HEK293T (cell line): ENCODE data around the gene HEMK1.

Experiments
- CTCF ChIA-PET: fragments of 350-600 bp; formaldehyde crosslinking; extraction: SDS; loops from one replicate; lab custom pipeline; 2021; ENCODE audit warnings: antibody characterized with exemption, inconsistent platforms; lab: Yijun Ruan, JAX
- POLR2A ChIA-PET: fragments of 350-600 bp; formaldehyde crosslinking; extraction: SDS; loops from one replicate; lab custom pipeline; 2020; ENCODE audit warnings: antibody characterized with exemption, inconsistent platforms; lab: Yijun Ruan, JAX
- DNase-seq: peaks from one replicate; pipeline ENCODE4 v3.0.0; 2012; ENCODE audit warnings: mixed read lengths; ENCODE audit errors: extremely low spot score
- ARNT ChIP-seq: fragments of 450-650 bp; IDR thresholded peaks from 2 replicates; pipeline ENCODE4 v1.6.1; 2017; ENCODE audit warnings: mild to moderate bottlenecking
- BHLHE40 ChIP-seq: fragments of 450-650 bp; IDR thresholded peaks from 2 replicates; pipeline ENCODE4 v1.6.1; 2016; ENCODE audit warnings: mild to moderate bottlenecking, moderate library complexity, borderline replicate concordance
- CTBP1 ChIP-seq: fragments of 450-650 bp; IDR thresholded peaks from 2 replicates; pipeline ENCODE4 v1.6.1; 2016; ENCODE audit warnings: borderline replicate concordance
- ELF4 ChIP-seq: fragments of 450-650 bp; IDR thresholded peaks from 2 replicates; pipeline ENCODE4 v1.6.1; 2017; ENCODE audit warnings: antibody characterized with exemption
- FOXA1 ChIP-seq: fragments of 450-650 bp; IDR thresholded peaks from 2 replicates; pipeline ENCODE4 v1.6.1; 2016; ENCODE audit warnings: mild to moderate bottlenecking
- FOXK2 ChIP-seq: fragments of 450-650 bp; IDR thresholded peaks from 2 replicates; pipeline ENCODE4 v1.6.1; 2016; ENCODE audit warnings: mild to moderate bottlenecking
- FOXM1 ChIP-seq: fragments of 450-650 bp; IDR thresholded peaks from 2 replicates; pipeline ENCODE4 v1.6.1; 2017; ENCODE audit warnings: mild to moderate bottlenecking, borderline replicate concordance
- HDGF ChIP-seq: fragments of 450-650 bp; IDR thresholded peaks from 2 replicates; pipeline ENCODE4 v1.6.1; 2017; ENCODE audit warnings: antibody characterized with exemption, borderline replicate concordance
- L3MBTL2 ChIP-seq: fragments of 450-650 bp; conservative IDR thresholded peaks from 2 replicates; pipeline ENCODE4 v1.6.1; 2016; ENCODE audit warnings: mild to moderate bottlenecking
- LEF1 ChIP-seq: fragments of 450-650 bp; IDR thresholded peaks from 2 replicates; pipeline ENCODE4 v1.6.1; 2017; ENCODE audit warnings: mild to moderate bottlenecking, borderline replicate concordance
- NFRKB ChIP-seq: fragments of 450-650 bp; IDR thresholded peaks from 2 replicates; pipeline ENCODE4 v1.6.1; 2016; ENCODE audit warnings: mild to moderate bottlenecking, moderate library complexity
- SP1 ChIP-seq: fragments of 450-650 bp; IDR thresholded peaks from 2 replicates; pipeline ENCODE4 v1.6.1; 2017
- SUZ12 ChIP-seq: fragments of 450-650 bp; IDR thresholded peaks from 2 replicates; pipeline ENCODE4 v1.6.1; 2016; ENCODE audit warnings: mild to moderate bottlenecking
- TARDBP ChIP-seq: fragments of 450-650 bp; IDR thresholded peaks from 2 replicates; pipeline ENCODE4 v1.6.1; 2016
- ZNF384 ChIP-seq: fragments of 450-650 bp; IDR thresholded peaks from 2 replicates; pipeline ENCODE4 v1.6.1; 2016
- TF ChIP-seq, protein P1 (sequence below): fragments of 450-650 bp; IDR thresholded peaks from 2 replicates; pipeline ENCODE4 v1.6.1; 2016

HEMK1 gene

DNA sequence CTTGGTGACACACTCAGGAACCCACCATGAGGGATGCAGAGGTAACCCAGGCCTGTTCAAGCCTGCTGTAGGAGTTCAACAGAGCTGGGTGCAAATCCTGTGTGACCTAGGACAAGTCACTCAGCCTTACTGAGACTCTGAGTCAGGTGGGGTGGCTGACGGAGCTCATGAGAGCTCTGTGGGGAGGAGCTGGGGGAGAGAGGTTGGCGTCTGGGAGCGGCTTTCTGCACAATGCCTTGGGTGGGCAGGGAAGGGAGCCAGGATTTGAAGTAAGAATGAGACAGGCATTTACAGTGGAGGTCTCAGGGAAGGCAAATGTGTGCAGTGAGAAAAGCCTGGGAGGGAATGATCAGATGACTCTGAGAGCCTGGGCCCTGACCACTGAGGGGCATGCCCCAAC lies 20.1 kb upstream of the HEMK1 start:
- ChIA-PET POLR2A (interaction anchor here (1.5 to 2.0 kb wide), 2 partner anchors 20 to 212 kb away, joined by 4 to 7 read pairs; partner anchors contain the start of gene HEMK1), CTCF (interaction anchor here (0.6 to 2.0 kb wide), 3 partner anchors 63 to 178 kb away, joined by 4 to 6 read pairs (median 5); partner anchors contain the start of gene CISH)
- no peak for DNase-seq
- TF ChIP-seq NFRKB (no peak), ELF4 (no peak), LEF1 (no peak), HDGF (no peak), TARDBP (no peak), ARNT (no peak), FOXM1 (no peak), SP1 (no peak), L3MBTL2 (no peak), CTBP1 (no peak), ZNF384 (no peak), FOXA1 (no peak), SUZ12 (no peak), FOXK2 (no peak), BHLHE40 (no peak)
- TF ChIP-seq, protein P1, sequence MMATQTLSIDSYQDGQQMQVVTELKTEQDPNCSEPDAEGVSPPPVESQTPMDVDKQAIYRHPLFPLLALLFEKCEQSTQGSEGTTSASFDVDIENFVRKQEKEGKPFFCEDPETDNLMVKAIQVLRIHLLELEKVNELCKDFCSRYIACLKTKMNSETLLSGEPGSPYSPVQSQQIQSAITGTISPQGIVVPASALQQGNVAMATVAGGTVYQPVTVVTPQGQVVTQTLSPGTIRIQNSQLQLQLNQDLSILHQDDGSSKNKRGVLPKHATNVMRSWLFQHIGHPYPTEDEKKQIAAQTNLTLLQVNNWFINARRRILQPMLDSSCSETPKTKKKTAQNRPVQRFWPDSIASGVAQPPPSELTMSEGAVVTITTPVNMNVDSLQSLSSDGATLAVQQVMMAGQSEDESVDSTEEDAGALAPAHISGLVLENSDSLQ = no peak

DNA sequence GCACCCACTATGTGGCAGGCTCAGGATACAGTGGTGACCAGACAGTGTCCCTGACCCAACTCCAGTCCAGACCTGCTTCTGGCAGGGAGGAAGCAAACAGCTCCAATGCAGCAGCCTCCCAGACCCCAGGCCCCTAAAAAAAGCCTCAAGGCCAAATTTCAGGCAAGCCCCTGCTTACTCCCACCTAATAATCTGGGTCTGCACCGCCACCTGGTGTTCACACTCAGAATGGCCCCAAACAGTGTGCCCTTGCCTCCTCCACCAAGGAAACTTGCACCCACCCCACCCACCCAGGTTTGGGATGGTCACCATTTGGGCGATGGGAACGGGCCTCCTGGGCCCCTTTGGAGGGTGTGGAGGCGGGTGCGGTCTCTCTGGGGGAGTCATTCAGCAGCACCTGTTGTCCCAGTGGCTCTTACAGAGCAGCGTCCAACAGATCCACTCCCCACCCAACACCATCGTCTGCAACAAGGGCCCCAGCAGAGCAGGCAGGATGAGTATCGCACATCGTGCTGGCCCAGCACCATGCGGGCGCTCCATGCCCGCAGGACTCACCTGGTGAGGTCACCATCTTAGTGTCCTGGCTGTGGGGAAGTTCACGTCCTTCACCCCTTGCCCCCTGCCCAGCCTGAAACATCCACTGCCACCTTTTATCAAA lies 19.1 kb upstream of the HEMK1 start:
- DNase-seq = peak; percentile 79
- POLR2A ChIA-PET = interaction anchor here (1.5 to 2.0 kb wide), 2 partner anchors 19 to 213 kb away, joined by 4 to 7 read pairs; partner anchors contain the start of gene HEMK1
- TF ChIP-seq CTBP1 = no peak
- TF ChIP-seq HDGF = no peak
- TF ChIP-seq FOXM1 = no peak
- TF ChIP-seq ZNF384 = no peak
- no peak for TF ChIP-seq ARNT
- no peak for TF ChIP-seq BHLHE40
- TF ChIP-seq SUZ12 = no peak
- TF ChIP-seq LEF1 = no peak
- no peak for TF ChIP-seq SP1
- TF ChIP-seq L3MBTL2 = no peak
- no peak for TF ChIP-seq TARDBP
- no peak for TF ChIP-seq FOXA1
- TF ChIP-seq NFRKB = no peak
- TF ChIP-seq, protein P1 = no peak
- CTCF ChIA-PET = interaction anchor here (0.7 to 3.0 kb wide), 7 partner anchors 8 to 179 kb away, joined by 3 to 10 read pairs (median 5); partner anchors contain the start of gene CISH

DNA sequence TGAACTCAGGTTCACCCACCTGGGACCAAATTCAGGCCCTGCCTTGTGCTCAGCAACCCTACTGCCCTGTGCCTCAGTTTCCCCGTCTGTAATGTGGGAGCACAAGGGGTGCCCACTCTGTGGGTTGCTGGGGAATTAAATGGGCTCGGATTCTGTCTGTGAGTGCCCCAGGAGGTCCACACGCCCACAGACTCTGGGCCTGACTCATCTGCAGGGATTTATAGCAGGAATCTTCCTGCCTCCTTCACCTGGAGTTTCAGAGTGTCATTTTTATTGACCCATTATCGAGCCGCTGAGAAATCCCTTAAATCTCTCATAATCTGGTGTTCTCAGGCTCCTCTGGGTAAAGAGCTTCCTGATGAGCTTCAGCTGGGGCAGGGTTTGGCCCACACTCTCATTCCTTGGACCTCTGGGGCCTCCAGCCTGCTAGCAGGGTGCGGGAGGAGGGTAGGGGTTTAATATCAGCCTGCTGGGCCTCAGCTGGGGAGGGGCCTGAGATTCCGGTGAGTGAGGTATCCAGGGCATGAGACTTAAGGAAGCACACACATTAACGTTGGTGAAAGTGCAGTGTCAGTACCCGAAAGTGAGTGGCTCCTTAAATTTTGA lies 18.2 kb upstream of the HEMK1 start:
- TF ChIP-seq HDGF = no peak
- no peak for TF ChIP-seq SUZ12
- TF ChIP-seq TARDBP = no peak
- TF ChIP-seq FOXA1 = no peak
- no peak for TF ChIP-seq L3MBTL2
- TF ChIP-seq ZNF384 = no peak
- no peak for TF ChIP-seq NFRKB
- TF ChIP-seq, protein P1 = no peak
- no peak for TF ChIP-seq SP1
- CTCF ChIA-PET = interaction anchor here (0.8 to 3.0 kb wide), 5 partner anchors 9 to 32 kb away, joined by 3 to 10 read pairs (median 3); no protein-coding TSS in a partner anchor
- POLR2A ChIA-PET = interaction anchor here (1.0 kb wide), 1 partner anchor 18 kb away, joined by 3 read pairs; the partner anchor contains the start of gene HEMK1
- DNase-seq = no peak

DNA sequence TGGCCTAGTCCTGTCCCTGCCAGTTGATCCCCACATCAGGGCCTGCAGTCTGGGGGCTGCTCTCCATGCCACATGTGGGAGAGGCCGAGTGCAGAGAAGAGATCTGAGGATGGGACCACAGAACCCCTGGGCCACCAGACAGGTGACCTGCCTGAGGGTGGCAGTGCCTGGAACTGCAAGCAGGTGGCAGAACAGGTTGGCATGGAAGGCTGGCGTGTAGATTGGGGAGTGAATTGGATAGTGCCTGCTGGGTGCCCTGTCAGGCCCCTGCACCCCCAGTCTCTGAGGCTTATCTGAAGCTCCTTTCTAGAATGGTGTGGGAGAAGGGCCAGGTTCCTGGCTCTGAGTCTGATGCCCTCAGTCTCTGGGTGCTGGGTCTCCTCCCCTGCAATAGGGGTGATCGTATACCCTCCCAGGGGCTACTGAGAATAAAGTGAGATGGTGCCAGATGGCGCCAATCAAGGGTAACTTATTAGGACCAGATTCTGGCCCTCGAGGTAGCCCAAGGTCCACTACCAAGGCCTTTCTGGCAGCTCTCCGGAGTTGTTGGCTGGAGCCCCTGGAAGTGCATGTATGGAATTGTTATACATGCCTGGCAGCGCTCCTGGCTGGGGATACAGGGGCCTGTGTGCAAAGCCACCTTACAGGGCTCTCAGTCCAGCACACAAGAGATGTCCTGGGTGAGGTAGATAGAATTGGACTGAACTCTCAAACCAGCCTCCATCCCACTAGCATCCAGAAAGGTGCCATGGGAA lies 17.5 kb upstream of the HEMK1 start:
- CTCF ChIA-PET = interaction anchor here (1.0 to 3.0 kb wide), 3 partner anchors 9 to 33 kb away, joined by 3 to 10 read pairs (median 5); no protein-coding TSS in a partner anchor
- DNase-seq = no peak
- POLR2A ChIA-PET = interaction anchor here (1.0 kb wide), 1 partner anchor 17 kb away, joined by 3 read pairs; the partner anchor contains the start of gene HEMK1
- TF ChIP-seq, protein P1 = no peak
- TF ChIP-seq ZNF384 (no peak), ELF4 (no peak), BHLHE40 (no peak), SUZ12 (no peak), LEF1 (no peak), SP1 (no peak), HDGF (no peak), ARNT (no peak), L3MBTL2 (no peak), TARDBP (no peak), FOXM1 (no peak), NFRKB (no peak), CTBP1 (no peak), FOXK2 (no peak)
